Right lobe of liver (tissue), 6 donors: ENCODE data around the gene PPP1R13L. TPM values are rescaled to one million over a fixed set of nuclear protein-coding genes. Genes with fewer than 3 reads are reported as not detected.

Source experiments
- ATAC-seq, 4 donors: fragments of 200-7000 bp; cut with Tn5 transposase; one replicate each; pipeline ENCODE4 v1.9.1; 2020; ENCODE audit warnings: mild to moderate bottlenecking in 4 of 4, moderate library complexity in 4 of 4
- DNase-seq, 3 donors: peaks; one replicate each; pipeline ENCODE4 v3.0.0-alpha.2; 2020
- H3K27ac ChIP-seq, 3 donors: fragments of 200-600 bp; one replicate each; pipeline ENCODE4 v1.8.0; 2022
- H3K27me3 ChIP-seq, 2 donors: fragments of 200-600 bp; one replicate each; pipeline ENCODE4 v1.8.0; 2022
- H3K36me3 ChIP-seq, 4 donors: fragments of 200-600 bp; sonication (generic) in 1 of 4; one replicate each; pipeline versions ENCODE4 v1.5.1 to v1.8.0; 2017 to 2022; ENCODE audit warnings: control low read depth in 1 of 4
- H3K4me1 ChIP-seq, 4 donors: fragments of 200-600 bp; sonication (generic) in 1 of 4; one replicate each; pipeline versions ENCODE4 v1.5.1 to v1.8.0; 2017 to 2022; ENCODE audit warnings: control low read depth in 1 of 4
- H3K4me3 ChIP-seq, 3 donors: fragments of 200-600 bp; one replicate each; pipeline ENCODE4 v1.8.0; 2022
- H3K9me3 ChIP-seq, 4 donors: fragments of 200-600 bp; sonication (generic) in 1 of 4; one replicate each; pipeline versions ENCODE4 v1.5.1 to v1.8.0; 2017 to 2022; ENCODE audit warnings: control low read depth in 1 of 4
- POLR2A ChIP-seq: fragments of 450-650 bp; IDR thresholded peaks from one replicate; pipeline ENCODE4 v1.6.1; 2017; ENCODE audit warnings: antibody characterized with exemption, mild to moderate bottlenecking
- WGBS: methylation state at CpG from one replicate; pipeline ENCODE4 v1.1.6; 2018; ENCODE audit warnings: low coverage, low lambda C conversion rate; ENCODE audit not compliant: insufficient coverage; ENCODE audit errors: missing lambda C conversion rate; 5-methylcytosine and 5-hydroxymethylcytosine counted together
- intact Hi-C, 2 donors: fragments of 100-400 bp; cut with DNase I; formaldehyde crosslinking; loops; one replicate each; pipeline versions ENCODE4 v1.11.2 to v1.14.1; 2022
- total RNA-seq, 6 experiments: library from RNA; depleted of rRNA in 2 of 6; stranded (reverse); fragments of >200 nt in 2 of 6; fragmentation: NEBNext Ultra II Directional in 3 of 6; extraction: Animal tissue kit (Norgen Biotek cat#: 25700) in 3 of 6; gene quantifications; one replicate each; pipeline versions ENCODE4 v1.1.0 to v1.2.4, GENCODE V29; 2016 to 2023
- TF ChIP-seq, protein P1 (sequence below), 4 donors: fragments of 200-600 bp in 3 of 4; fragments of 450-650 bp in 1 of 4; IDR thresholded peaks; one replicate each; pipeline versions ENCODE4 v1.5.1 to v1.8.0; 2016 to 2022; ENCODE audit warnings: antibody characterized with exemption in 4 of 4, mild to moderate bottlenecking in 2 of 4
- donor health status: DM: no; HTN: yes; CAD: no.
- donor health status: DM: no; HTN: no; CAD: no.
- donor health status: DM: no; HTN: no; CAD: no.
- donor health status: DM: no; HTN: yes; CAD: no.
- donor health status: DM: no; HTN: yes; CAD: no.

The PPP1R13L gene
- total RNA-seq, 6 experiments from 2014 or later, result 6.9 to 22.9 (median 14.6) TPM

DNA sequence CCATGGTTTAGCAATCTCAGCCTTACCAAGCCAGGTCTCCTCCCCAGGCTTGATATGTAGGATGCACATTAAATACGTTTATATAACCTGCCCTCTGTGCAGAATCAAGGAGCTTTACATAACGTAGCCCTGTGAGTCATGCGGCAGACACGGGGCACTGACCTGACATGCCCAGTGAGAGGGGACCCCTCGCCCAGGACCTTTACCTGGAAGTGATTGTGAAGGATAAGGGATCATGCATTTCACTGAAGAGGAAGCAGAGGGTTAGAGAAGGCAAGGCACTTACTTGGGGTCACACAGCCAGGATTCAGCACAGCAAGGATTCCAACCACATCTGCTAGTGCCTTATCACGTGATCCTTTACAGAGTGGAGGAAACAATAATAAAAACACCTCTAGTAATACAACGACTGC lies 44.0 kb upstream of the PPP1R13L start:
- H3K4me1 ChIP-seq, result peaks cover 0 to 12% (median 6%) of the 10 kb centered on the region in 4 donors
- ATAC-seq (no peak), DNase-seq (no peak)
- TF ChIP-seq, protein P1, sequence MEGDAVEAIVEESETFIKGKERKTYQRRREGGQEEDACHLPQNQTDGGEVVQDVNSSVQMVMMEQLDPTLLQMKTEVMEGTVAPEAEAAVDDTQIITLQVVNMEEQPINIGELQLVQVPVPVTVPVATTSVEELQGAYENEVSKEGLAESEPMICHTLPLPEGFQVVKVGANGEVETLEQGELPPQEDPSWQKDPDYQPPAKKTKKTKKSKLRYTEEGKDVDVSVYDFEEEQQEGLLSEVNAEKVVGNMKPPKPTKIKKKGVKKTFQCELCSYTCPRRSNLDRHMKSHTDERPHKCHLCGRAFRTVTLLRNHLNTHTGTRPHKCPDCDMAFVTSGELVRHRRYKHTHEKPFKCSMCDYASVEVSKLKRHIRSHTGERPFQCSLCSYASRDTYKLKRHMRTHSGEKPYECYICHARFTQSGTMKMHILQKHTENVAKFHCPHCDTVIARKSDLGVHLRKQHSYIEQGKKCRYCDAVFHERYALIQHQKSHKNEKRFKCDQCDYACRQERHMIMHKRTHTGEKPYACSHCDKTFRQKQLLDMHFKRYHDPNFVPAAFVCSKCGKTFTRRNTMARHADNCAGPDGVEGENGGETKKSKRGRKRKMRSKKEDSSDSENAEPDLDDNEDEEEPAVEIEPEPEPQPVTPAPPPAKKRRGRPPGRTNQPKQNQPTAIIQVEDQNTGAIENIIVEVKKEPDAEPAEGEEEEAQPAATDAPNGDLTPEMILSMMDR (IDR thresholded peaks at IDR 0.05), result no peak
- no peak for TF ChIP-seq POLR2A
- H3K27me3 ChIP-seq, result no peaks in the 10 kb centered on the region
- no peaks in the 10 kb centered on the region for H3K9me3 ChIP-seq
- H3K4me3 ChIP-seq, result no peak overlapping the region
- H3K27ac ChIP-seq, result no peak overlapping the region
- 69% methylated on average over 7 of the region's 7 CpGs for WGBS
- H3K36me3 ChIP-seq, result no peaks in the 10 kb centered on the region
- intact Hi-C loops, result no loop called here

DNA sequence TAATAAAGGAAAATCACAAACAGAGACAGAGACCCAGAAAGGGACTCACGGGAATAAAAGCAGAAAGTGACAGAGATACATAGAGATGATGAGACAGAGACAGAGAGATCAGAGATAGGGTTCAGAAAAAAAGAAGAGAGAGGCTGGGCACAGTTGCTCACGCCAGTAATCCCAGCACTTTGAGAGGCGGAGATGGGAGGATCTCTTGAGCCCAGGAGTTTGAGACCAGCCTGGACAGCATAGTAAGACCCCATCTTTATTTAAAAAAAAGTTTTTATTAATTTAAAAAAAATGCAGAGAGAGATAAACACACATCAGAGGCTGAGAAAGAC lies 43.5 kb upstream of the PPP1R13L start:
- Histone ChIP-seq H3K27me3 (no peaks in the 10 kb centered on the region), H3K36me3 (no peaks in the 10 kb centered on the region), H3K9me3 (no peaks in the 10 kb centered on the region), H3K4me3 (no peak overlapping the region), H3K27ac (no peak overlapping the region), H3K4me1 (peaks cover 0 to 12% (median 6%) of the 10 kb centered on the region in 4 donors)
- ATAC-seq (no peak), DNase-seq (no peak)
- WGBS, result 81% methylated on average over 3 of the region's 3 CpGs
- intact Hi-C loops, result no loop called here
- TF ChIP-seq, protein P1 (IDR thresholded peaks at IDR 0.05), result no peak
- TF ChIP-seq POLR2A, result no peak

DNA sequence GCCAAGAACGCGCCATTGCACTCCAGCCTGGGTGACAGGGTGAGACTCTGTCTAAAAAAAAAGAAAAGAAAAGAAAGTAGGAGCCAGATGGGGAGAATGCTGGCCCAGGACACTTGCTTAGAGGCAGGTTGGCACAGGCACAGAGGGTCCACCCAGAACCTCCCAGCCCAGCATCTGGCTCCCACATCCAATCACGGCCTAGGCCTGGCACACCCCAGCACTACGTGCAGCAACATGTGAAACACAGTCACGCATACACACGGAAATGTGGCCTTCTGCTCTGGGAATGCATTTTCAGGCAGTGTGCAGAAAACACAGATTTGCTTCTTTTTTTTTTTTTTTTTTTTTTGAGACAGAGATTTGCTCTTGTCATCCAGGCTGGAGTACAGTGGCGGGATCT lies 42.1 kb upstream of the PPP1R13L start:
- DNase-seq, result no peak
- no peaks in the 10 kb centered on the region for H3K9me3 ChIP-seq

DNA sequence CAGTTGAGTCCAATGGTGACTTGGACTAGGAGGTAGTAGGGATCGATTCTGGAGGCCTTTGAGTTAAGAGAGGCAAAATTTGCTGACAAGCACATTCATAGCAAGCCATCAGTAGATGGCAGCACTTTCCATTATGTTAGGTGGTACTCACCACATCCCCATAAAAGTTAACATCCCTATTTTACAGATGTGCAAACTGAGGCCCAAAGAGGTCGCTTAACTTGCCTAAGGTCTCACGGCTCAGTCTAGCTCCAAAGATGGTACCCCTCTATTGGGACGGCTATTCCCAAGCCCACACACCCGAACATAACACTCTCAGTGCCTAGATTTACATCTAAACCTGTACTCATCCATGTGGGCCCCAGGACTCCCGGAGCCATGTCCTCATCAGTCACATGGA lies 41.4 kb upstream of the PPP1R13L start:
- Histone ChIP-seq H3K4me3 (no peak overlapping the region), H3K9me3 (no peaks in the 10 kb centered on the region), H3K4me1 (peaks cover 0 to 13% (median 8%) of the 10 kb centered on the region in 4 donors), H3K27ac (no peak overlapping the region), H3K27me3 (no peaks in the 10 kb centered on the region), H3K36me3 (no peaks in the 10 kb centered on the region)
- WGBS, result 0% methylated on average over 1 of the region's 6 CpGs
- TF ChIP-seq, protein P1 (IDR thresholded peaks at IDR 0.05), result peak in 3 of 4 donors; percentile 37 to 43 (median 38)
- no peak for TF ChIP-seq POLR2A
- intact Hi-C loops, result no loop called here
- no peak for DNase-seq
- no peak for ATAC-seq

More for the DNA sequence above, 42.1 kb upstream of the PPP1R13L start:
- Histone ChIP-seq H3K4me3 (no peak overlapping the region), H3K36me3 (no peaks in the 10 kb centered on the region), H3K4me1 (peaks cover 0 to 13% (median 8%) of the 10 kb centered on the region in 4 donors), H3K27ac (no peak overlapping the region), H3K27me3 (no peaks in the 10 kb centered on the region)
- WGBS, result 85% methylated on average over 3 of the region's 7 CpGs
- intact Hi-C loops, result no loop called here
- no peak for ATAC-seq
- no peak for TF ChIP-seq POLR2A
- TF ChIP-seq, protein P1 (IDR thresholded peaks at IDR 0.05), result no peak

DNA sequence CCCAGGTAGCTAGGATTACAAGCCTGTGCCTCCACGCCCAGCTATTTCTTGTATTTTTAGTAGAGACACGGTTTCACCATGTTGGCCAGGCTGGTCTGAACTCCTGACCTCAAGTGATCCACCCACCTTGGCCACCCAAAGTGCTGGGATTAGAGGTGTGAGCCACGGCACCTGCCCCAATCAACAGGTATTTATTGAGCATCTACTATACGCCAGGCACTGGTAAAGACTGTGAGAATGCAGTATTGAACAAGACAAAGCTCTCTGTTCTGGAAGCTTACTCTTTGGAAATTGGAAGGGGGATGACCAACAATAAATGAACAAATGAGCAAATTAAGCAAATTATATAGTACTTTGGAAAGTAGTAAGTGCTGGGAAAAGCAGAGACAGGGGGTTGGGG lies 40.3 kb upstream of the PPP1R13L start:
- intact Hi-C loops, result no loop called here
- Histone ChIP-seq H3K27ac (no peak overlapping the region), H3K4me1 (peaks cover 0 to 13% (median 6%) of the 10 kb centered on the region in 4 donors), H3K27me3 (no peaks in the 10 kb centered on the region), H3K36me3 (no peaks in the 10 kb centered on the region), H3K9me3 (no peaks in the 10 kb centered on the region), H3K4me3 (no peak overlapping the region)
- DNase-seq (no peak), ATAC-seq (no peak)
- WGBS, result 83% methylated on average over 4 of the region's 4 CpGs
- TF ChIP-seq, protein P1 (IDR thresholded peaks at IDR 0.05), result no peak
- TF ChIP-seq POLR2A, result no peak
